Measurements from ENCODE around the gene CDCA4.

DNA sequence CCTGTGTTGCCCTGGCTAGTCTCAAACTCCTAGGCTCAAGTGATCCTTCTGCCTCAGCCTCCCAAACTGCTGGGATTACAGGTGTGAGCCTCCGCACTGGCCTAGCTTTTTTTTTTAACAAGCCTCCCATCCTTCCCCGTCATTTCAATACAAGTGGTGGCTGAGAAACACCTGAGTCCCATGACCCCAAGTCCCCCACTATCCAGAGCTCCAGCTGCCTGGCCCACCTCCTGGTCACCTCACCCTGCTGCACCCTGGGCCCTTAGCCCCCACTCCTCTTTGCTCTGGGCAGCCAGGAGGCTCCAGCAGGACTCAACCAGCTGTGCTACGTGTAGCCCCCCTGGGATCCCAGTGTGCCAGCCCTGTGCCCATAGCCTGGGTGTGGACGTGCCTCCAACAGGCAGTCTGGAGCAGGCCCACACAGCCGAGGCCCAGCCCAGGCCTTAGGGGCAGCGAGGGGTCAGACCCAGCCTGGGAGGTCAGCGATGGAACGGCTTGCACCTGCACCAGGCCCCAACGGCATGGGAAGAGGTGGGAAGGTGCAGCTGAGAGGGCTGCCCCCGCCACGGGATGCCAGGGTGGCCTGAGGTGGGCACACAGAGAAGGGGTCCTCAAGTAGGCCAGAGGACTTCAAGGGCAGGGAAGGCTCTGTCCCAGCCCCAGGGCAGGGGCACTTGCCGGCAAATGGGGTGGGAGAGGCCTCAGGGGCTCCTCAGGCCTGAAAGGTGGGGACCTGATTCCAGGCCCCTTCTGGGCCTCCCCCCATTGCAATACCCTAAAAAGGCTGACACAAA, 49.2 kb downstream of the CDCA4 start:
- TF ChIP-seq, protein P1, sequence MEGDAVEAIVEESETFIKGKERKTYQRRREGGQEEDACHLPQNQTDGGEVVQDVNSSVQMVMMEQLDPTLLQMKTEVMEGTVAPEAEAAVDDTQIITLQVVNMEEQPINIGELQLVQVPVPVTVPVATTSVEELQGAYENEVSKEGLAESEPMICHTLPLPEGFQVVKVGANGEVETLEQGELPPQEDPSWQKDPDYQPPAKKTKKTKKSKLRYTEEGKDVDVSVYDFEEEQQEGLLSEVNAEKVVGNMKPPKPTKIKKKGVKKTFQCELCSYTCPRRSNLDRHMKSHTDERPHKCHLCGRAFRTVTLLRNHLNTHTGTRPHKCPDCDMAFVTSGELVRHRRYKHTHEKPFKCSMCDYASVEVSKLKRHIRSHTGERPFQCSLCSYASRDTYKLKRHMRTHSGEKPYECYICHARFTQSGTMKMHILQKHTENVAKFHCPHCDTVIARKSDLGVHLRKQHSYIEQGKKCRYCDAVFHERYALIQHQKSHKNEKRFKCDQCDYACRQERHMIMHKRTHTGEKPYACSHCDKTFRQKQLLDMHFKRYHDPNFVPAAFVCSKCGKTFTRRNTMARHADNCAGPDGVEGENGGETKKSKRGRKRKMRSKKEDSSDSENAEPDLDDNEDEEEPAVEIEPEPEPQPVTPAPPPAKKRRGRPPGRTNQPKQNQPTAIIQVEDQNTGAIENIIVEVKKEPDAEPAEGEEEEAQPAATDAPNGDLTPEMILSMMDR (IDR thresholded peaks at IDR 0.05; ENCODE audit: extremely low read depth in 1 of 2, insufficient read depth in 1 of 2, low read depth in 1 of 2, low read length in 2 of 2) = no peak
- TF ChIP-seq MYC (IDR thresholded peaks at IDR 0.05; ENCODE audit: low read depth, low read length) (no peak), FOS (IDR thresholded peaks at IDR 0.05; ENCODE audit: borderline replicate concordance, insufficient read depth, low read length) (no peak), EZH2 (IDR thresholded peaks at IDR 0.05; ENCODE audit: borderline replicate concordance, low read depth, low read length, severe bottlenecking) (no peak), POLR2AphosphoS5 (IDR thresholded peaks at IDR 0.05; ENCODE audit: insufficient read depth, low read depth, low read length) (no peak), POLR2A (IDR thresholded peaks at IDR 0.05; ENCODE audit: low read depth, low read length) (no peak), GATA2 (IDR thresholded peaks at IDR 0.05; ENCODE audit: insufficient read depth, insufficient read length, low read depth, low read length) (no peak), JUN (IDR thresholded peaks at IDR 0.05; ENCODE audit: borderline replicate concordance, insufficient read depth, insufficient read length, low read depth) (no peak)
- TF ChIP-seq, protein P2, sequence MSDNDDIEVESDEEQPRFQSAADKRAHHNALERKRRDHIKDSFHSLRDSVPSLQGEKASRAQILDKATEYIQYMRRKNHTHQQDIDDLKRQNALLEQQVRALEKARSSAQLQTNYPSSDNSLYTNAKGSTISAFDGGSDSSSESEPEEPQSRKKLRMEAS (IDR thresholded peaks at IDR 0.05; ENCODE audit: insufficient read depth, insufficient read length) = no peak
